ENCODE data around the gene TMEM163. TPM values are rescaled to one million over a fixed set of nuclear protein-coding genes. Genes with fewer than 3 reads are reported as not detected.
A peak's percentile ranks its signal among the peaks of the same experiment; 100 is the strongest.

TMEM163 gene
- total and polyA plus RNA-seq, 2 of the 13 experiments (the other 11 are each of a cell fraction or from before 2014, with no cell fraction given): 0.05 TPM; not detected in 1

DNA sequence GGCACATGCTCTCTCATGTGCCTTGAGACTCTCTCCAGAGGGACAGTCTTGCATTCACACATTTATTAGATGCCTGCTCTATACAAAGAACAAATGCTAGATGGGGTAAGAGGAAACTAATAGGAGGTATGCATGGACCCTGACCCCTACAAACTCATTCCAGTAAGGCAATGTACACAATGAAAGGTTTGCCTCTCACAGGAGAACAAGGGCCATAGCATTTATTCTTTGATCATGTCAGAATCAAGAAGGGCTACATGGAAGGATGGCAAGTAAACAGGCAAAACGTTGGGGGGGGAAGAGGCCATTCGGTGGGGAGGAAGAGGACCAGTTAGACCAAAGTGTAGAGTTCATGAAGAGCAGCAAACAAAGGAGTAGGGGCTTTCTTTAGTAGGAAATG lies 130.2 kb downstream of the TMEM163 start:
- no TSS peak for BruUV-seq (replicated peaks)
- FAIRE-seq: no peak
- CTCF ChIA-PET (ENCODE audit: low intra/inter-chr PET ratio, low total read pairs): no interaction called here
- TF ChIP-seq, protein P1, sequence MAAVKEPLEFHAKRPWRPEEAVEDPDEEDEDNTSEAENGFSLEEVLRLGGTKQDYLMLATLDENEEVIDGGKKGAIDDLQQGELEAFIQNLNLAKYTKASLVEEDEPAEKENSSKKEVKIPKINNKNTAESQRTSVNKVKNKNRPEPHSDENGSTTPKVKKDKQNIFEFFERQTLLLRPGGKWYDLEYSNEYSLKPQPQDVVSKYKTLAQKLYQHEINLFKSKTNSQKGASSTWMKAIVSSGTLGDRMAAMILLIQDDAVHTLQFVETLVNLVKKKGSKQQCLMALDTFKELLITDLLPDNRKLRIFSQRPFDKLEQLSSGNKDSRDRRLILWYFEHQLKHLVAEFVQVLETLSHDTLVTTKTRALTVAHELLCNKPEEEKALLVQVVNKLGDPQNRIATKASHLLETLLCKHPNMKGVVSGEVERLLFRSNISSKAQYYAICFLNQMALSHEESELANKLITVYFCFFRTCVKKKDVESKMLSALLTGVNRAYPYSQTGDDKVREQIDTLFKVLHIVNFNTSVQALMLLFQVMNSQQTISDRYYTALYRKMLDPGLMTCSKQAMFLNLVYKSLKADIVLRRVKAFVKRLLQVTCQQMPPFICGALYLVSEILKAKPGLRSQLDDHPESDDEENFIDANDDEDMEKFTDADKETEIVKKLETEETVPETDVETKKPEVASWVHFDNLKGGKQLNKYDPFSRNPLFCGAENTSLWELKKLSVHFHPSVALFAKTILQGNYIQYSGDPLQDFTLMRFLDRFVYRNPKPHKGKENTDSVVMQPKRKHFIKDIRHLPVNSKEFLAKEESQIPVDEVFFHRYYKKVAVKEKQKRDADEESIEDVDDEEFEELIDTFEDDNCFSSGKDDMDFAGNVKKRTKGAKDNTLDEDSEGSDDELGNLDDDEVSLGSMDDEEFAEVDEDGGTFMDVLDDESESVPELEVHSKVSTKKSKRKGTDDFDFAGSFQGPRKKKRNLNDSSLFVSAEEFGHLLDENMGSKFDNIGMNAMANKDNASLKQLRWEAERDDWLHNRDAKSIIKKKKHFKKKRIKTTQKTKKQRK (IDR thresholded peaks at IDR 0.05; ENCODE audit: low read length): no peak
- TF ChIP-seq, protein P2, sequence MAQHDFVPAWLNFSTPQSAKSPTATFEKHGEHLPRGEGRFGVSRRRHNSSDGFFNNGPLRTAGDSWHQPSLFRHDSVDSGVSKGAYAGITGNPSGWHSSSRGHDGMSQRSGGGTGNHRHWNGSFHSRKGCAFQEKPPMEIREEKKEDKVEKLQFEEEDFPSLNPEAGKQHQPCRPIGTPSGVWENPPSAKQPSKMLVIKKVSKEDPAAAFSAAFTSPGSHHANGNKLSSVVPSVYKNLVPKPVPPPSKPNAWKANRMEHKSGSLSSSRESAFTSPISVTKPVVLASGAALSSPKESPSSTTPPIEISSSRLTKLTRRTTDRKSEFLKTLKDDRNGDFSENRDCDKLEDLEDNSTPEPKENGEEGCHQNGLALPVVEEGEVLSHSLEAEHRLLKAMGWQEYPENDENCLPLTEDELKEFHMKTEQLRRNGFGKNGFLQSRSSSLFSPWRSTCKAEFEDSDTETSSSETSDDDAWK (CRISPR knock-in tag; IDR thresholded peaks at IDR 0.05): no peak
- peak; percentile 56; the same call in 1 of the 2 replicates for TF ChIP-seq FOXA3 (CRISPR knock-in tag; IDR thresholded peaks at IDR 0.05)
- no peak for TF ChIP-seq TAF1 (CRISPR knock-in tag; IDR thresholded peaks at IDR 0.05)
- no peak for TF ChIP-seq TRIM24 (CRISPR knock-in tag; IDR thresholded peaks at IDR 0.05)
- TF ChIP-seq MATR3 (CRISPR knock-in tag; IDR thresholded peaks at IDR 0.05): no peak
- no peak for TF ChIP-seq TARDBP (CRISPR knock-in tag; IDR thresholded peaks at IDR 0.05)
- no peak for TF ChIP-seq KMT2A (CRISPR knock-in tag; IDR thresholded peaks at IDR 0.05)
- TF ChIP-seq EZH2 (conservative IDR thresholded peaks at IDR 0.05; ENCODE audit: low read depth, low read length): no peak
- TF ChIP-seq, protein P3, sequence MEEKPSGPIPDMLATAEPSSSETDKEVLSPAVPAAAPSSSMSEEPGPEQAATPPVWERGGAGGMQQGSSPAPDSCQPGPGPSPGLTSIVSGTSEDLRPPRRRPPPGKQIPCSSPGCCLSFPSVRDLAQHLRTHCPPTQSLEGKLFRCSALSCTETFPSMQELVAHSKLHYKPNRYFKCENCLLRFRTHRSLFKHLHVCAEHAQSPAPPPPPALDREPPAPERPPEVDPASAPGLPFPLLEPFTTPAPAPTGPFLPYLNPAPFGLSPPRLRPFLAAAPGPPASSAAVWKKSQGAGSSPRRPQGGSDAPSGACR (CRISPR knock-in tag; IDR thresholded peaks at IDR 0.05): no peak
- no peak for TF ChIP-seq ZNF749 (CRISPR knock-in tag; IDR thresholded peaks at IDR 0.05; ENCODE audit: borderline replicate concordance)
- no peak for TF ChIP-seq ZNF263 (CRISPR knock-in tag; IDR thresholded peaks at IDR 0.05)
- TF ChIP-seq NCOR1 (IDR thresholded peaks at IDR 0.05; ENCODE audit: borderline replicate concordance, low read length): peak; percentile 60; the same call in 1 of the 2 replicates
- TF ChIP-seq ETV6 (CRISPR knock-in tag; conservative IDR thresholded peaks at IDR 0.05): no peak
- peak; percentile 98 for TF ChIP-seq ZKSCAN8 (CRISPR knock-in tag; IDR thresholded peaks at IDR 0.05; ENCODE audit: borderline replicate concordance)
- TF ChIP-seq, protein P4, sequence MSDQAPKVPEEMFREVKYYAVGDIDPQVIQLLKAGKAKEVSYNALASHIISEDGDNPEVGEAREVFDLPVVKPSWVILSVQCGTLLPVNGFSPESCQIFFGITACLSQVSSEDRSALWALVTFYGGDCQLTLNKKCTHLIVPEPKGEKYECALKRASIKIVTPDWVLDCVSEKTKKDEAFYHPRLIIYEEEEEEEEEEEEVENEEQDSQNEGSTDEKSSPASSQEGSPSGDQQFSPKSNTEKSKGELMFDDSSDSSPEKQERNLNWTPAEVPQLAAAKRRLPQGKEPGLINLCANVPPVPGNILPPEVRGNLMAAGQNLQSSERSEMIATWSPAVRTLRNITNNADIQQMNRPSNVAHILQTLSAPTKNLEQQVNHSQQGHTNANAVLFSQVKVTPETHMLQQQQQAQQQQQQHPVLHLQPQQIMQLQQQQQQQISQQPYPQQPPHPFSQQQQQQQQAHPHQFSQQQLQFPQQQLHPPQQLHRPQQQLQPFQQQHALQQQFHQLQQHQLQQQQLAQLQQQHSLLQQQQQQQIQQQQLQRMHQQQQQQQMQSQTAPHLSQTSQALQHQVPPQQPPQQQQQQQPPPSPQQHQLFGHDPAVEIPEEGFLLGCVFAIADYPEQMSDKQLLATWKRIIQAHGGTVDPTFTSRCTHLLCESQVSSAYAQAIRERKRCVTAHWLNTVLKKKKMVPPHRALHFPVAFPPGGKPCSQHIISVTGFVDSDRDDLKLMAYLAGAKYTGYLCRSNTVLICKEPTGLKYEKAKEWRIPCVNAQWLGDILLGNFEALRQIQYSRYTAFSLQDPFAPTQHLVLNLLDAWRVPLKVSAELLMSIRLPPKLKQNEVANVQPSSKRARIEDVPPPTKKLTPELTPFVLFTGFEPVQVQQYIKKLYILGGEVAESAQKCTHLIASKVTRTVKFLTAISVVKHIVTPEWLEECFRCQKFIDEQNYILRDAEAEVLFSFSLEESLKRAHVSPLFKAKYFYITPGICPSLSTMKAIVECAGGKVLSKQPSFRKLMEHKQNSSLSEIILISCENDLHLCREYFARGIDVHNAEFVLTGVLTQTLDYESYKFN (CRISPR knock-in tag; conservative IDR thresholded peaks at IDR 0.05): peak; percentile 62
- TF ChIP-seq TCF7L2 (IDR thresholded peaks at IDR 0.05; ENCODE audit: low read depth, low read length): no peak
- TF ChIP-seq ASH2L (IDR thresholded peaks at IDR 0.05; ENCODE audit: insufficient read length, low read depth, low read length): peak; percentile 76

More for the DNA sequence above, 130.2 kb downstream of the TMEM163 start:
- POLR2A ChIA-PET: no interaction called here
- DNase-seq (ENCODE audit: low spot score): peak; percentile 61
- peak; percentile 91 for ATAC-seq
- no peaks in the 10 kb centered on the region for H4K20me1 ChIP-seq (ENCODE audit: insufficient read depth, low read length)
- peaks cover 0 to 6% of the 10 kb centered on the region in 2 experiments; a peak in 2 of 5 replicates for H3K27me3 ChIP-seq (ENCODE audit: control insufficient read depth in 1 of 2, insufficient read depth in 2 of 2, low read length in 2 of 2)
- intact Hi-C loops (cut with micrococcal nuclease; ENCODE audit: unreplicated experiment) (no loop called here), in situ Hi-C loops (cut with HindIII; ENCODE audit: extremely low pct_ligation_motif_present, low pct_unique_long_range_greater_than_20kb) (no loop called here)
- H3K27ac ChIP-seq (ENCODE audit: extremely low read length, insufficient read depth, low read length): no peak overlapping the region
- no peak overlapping the region for H3K4me3 ChIP-seq (replicated peaks in 1 of 3; ENCODE audit: insufficient read depth in 1 of 3, low read depth in 2 of 3, low read length in 3 of 3)
- H3K4me1 ChIP-seq (ENCODE audit: insufficient read depth, low read length): peaks cover 25% of the 10 kb centered on the region
- H3K9ac ChIP-seq (ENCODE audit: insufficient read depth, low read depth, low read length): no peak overlapping the region
- WGBS (ENCODE audit: low lambda C conversion rate): 0% methylated on average over 2 of the region's 2 CpGs
- peak overlapping the region; percentile 29; the same call in 1 of the 2 replicates for H3K4me2 ChIP-seq (ENCODE audit: low read depth, low read length)
- H3K9me3 ChIP-seq (ENCODE audit: low read length): peaks cover 23% of the 10 kb centered on the region
- H3K36me3 ChIP-seq (replicated peaks in 1 of 2; ENCODE audit: control insufficient read depth in 1 of 2, insufficient read depth in 2 of 2, low read length in 2 of 2): no peaks in the 10 kb centered on the region
- H2AFZ ChIP-seq (ENCODE audit: low read length): no peak overlapping the region
- no peaks in the 10 kb centered on the region for H3K79me2 ChIP-seq (ENCODE audit: insufficient read depth, low read length)

All from HepG2 (cell line).